SU-DHL-6 (cell line): Measurements from ENCODE around the gene PRDM5.

Source experiments
- H2AFZ ChIP-seq: fragments of 200-600 bp; sonication (generic); 2 replicates; pipeline ENCODE4 v1.6.1; 2014; ENCODE audit warnings: low read depth, mild to moderate bottlenecking, moderate library complexity, mixed read lengths, antibody characterized with exemption, low read length; ENCODE audit not compliant: severe bottlenecking
- H3F3A ChIP-seq: fragments of 200-600 bp; shearing (Covaris generic); 2 replicates; pipeline ENCODE4 v1.6.0; 2016; ENCODE audit warnings: antibody characterized with exemption, mild to moderate bottlenecking; ENCODE audit not compliant: insufficient read depth
- H3K27ac ChIP-seq: fragments of 200-600 bp; sonication (generic); 2 replicates; pipeline ENCODE4 v1.5.1; 2016; ENCODE audit warnings: low read depth, mild to moderate bottlenecking, low read length, moderate library complexity, mixed read lengths
- H3K27me3 ChIP-seq: fragments of 200-600 bp; sonication (generic), shearing (Covaris generic); 2 replicates; pipeline ENCODE4 v1.6.0; 2014; ENCODE audit warnings: mild to moderate bottlenecking, low read length
- H3K36me3 ChIP-seq: fragments of 200-600 bp; sonication (generic); 2 replicates; pipeline ENCODE4 v1.6.1; 2014; ENCODE audit warnings: mild to moderate bottlenecking, low read length, mixed read lengths
- H3K4me2 ChIP-seq: fragments of 300-600, 200-600 bp; shearing (Covaris generic), sonication (generic); 2 replicates; pipeline ENCODE4 v1.6.0; 2014; ENCODE audit warnings: low read length, low read depth, mild to moderate bottlenecking; ENCODE audit not compliant: poor library complexity, severe bottlenecking
- H3K4me3 ChIP-seq: fragments of 200-600 bp; sonication (generic); 2 replicates; pipeline ENCODE4 v1.5.1; 2014; ENCODE audit warnings: antibody characterized with exemption, low read length, mild to moderate bottlenecking, mixed read lengths; ENCODE audit not compliant: insufficient read depth, poor library complexity, severe bottlenecking
- H3K79me2 ChIP-seq: fragments of 200-600 bp; sonication (generic); 2 replicates; pipeline ENCODE4 v1.6.1; 2014; ENCODE audit warnings: mild to moderate bottlenecking, low read length, moderate library complexity; ENCODE audit not compliant: insufficient read depth
- H3K9ac ChIP-seq: fragments of 200-600 bp; sonication (generic); 2 replicates; pipeline ENCODE4 v1.7.0; 2014; ENCODE audit warnings: mild to moderate bottlenecking, low read length
- H3K9me2 ChIP-seq: fragments of 200-600 bp; sonication (generic); replicated peaks from 2 replicates; pipeline ENCODE4 v1.6.1; 2014; ENCODE audit warnings: low read length; ENCODE audit not compliant: insufficient read depth
- H3K9me3 ChIP-seq: fragments of 200-600 bp; sonication (generic); 2 replicates; pipeline ENCODE4 v1.6.1; 2014; ENCODE audit warnings: low read length, mixed read lengths; ENCODE audit not compliant: insufficient read depth
- H4K20me1 ChIP-seq: fragments of 200-600 bp; sonication (generic); 2 replicates; pipeline ENCODE4 v1.6.1; 2014; ENCODE audit warnings: low read depth, mild to moderate bottlenecking, antibody characterized with exemption, low read length, moderate library complexity, mixed read lengths
- EZH2phosphoT487 ChIP-seq: fragments of 200-600 bp; sonication (generic), shearing (Covaris generic); conservative IDR thresholded peaks from 2 replicates; pipeline ENCODE4 v1.6.1; 2018; ENCODE audit warnings: mild to moderate bottlenecking, antibody characterized with exemption, low read length, moderate library complexity, mixed read lengths
- TF ChIP-seq, protein P1 (sequence below): fragments of 200-600 bp; sonication (generic); IDR thresholded peaks from one replicate; pipeline ENCODE4 v1.5.1; 2017; ENCODE audit warnings: antibody characterized with exemption, mild to moderate bottlenecking, low read length, moderate library complexity; ENCODE audit not compliant: insufficient read depth, poor library complexity, severe bottlenecking

The PRDM5 gene

DNA sequence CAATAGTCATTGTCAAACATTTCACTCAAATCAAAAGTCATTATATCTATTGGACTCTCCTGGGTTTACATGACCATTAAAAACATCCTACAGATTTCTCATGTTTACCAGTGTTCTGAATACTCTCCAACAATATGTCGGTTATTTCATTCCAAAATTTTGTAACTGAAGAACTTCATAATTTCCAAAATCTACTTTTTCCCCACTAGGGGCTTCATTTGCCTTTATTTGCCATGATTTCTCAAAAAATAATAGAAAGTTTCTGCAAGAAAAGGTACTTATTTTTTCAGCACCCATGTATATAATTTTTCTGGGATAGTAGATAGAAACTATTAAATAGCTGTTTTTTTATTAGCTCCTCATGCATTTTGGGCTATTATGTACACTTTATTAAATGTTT is 49.0 kb downstream of the PRDM5 start:
- Histone ChIP-seq H3K9me2 (no peaks in the 10 kb centered on the region), H3K4me3 (no peak overlapping the region), H3K36me3 (no peaks in the 10 kb centered on the region), H2AFZ (no peak overlapping the region), H3K27ac (no peak overlapping the region), H3K9me3 (no peaks in the 10 kb centered on the region), H3F3A (no peaks in the 10 kb centered on the region), H3K27me3 (no peaks in the 10 kb centered on the region), H4K20me1 (no peaks in the 10 kb centered on the region), H3K79me2 (no peaks in the 10 kb centered on the region), H3K9ac (no peak overlapping the region), H3K4me2 (no peak overlapping the region)
- TF ChIP-seq, protein P1, sequence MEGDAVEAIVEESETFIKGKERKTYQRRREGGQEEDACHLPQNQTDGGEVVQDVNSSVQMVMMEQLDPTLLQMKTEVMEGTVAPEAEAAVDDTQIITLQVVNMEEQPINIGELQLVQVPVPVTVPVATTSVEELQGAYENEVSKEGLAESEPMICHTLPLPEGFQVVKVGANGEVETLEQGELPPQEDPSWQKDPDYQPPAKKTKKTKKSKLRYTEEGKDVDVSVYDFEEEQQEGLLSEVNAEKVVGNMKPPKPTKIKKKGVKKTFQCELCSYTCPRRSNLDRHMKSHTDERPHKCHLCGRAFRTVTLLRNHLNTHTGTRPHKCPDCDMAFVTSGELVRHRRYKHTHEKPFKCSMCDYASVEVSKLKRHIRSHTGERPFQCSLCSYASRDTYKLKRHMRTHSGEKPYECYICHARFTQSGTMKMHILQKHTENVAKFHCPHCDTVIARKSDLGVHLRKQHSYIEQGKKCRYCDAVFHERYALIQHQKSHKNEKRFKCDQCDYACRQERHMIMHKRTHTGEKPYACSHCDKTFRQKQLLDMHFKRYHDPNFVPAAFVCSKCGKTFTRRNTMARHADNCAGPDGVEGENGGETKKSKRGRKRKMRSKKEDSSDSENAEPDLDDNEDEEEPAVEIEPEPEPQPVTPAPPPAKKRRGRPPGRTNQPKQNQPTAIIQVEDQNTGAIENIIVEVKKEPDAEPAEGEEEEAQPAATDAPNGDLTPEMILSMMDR: no peak
- no peak for TF ChIP-seq EZH2phosphoT487

DNA sequence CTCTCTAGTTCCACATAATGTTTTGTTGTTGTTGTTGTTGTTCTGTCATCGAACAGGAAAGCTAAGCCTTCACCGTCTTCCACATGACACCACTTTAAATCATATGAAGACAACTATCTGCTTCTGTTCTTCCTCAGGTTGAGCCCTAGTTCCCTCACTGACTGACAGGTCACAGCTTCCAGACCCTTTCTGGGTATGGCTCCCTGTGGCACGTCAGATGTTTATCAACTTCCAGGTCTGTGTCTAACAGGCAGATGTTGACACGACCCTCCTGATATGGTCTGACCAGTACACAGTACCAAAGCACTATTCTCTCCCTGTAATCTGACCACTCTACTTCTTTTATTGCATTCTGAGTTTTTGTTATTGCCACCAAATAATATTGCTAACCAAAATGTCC is 51.4 kb downstream of the PRDM5 start:
- H3K9me2 ChIP-seq: no peaks in the 10 kb centered on the region
- H3K36me3 ChIP-seq: no peaks in the 10 kb centered on the region
- H3K9ac ChIP-seq: no peak overlapping the region
- no peak overlapping the region for H3K27ac ChIP-seq
- no peaks in the 10 kb centered on the region for H4K20me1 ChIP-seq
- no peaks in the 10 kb centered on the region for H3K9me3 ChIP-seq
- no peak overlapping the region for H2AFZ ChIP-seq
- TF ChIP-seq, protein P1: no peak
- no peak for TF ChIP-seq EZH2phosphoT487
- H3F3A ChIP-seq: no peaks in the 10 kb centered on the region
- no peaks in the 10 kb centered on the region for H3K79me2 ChIP-seq
- no peak overlapping the region for H3K4me2 ChIP-seq
- H3K4me3 ChIP-seq: no peak overlapping the region
- H3K27me3 ChIP-seq: no peaks in the 10 kb centered on the region

DNA sequence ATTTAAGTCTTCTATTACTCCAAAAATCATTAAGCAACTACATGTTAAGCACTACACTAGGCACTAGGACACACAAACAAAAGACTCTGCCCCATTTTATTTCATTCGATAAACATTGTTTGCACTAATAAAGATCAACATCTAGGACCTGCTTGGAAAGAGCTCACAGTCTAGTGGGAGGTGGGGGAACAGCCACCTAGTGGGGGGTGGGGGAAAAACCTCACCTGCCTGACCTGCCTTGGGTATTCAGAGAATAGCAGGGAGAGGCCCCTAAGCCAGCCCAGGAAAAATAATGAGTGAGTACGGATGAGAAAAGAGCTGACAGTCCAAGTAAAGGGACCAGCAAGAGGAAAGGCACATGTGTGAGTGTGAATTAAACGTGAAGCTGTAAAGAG is 52.2 kb downstream of the PRDM5 start:
- H3K9me2 ChIP-seq: no peaks in the 10 kb centered on the region
- H3K9me3 ChIP-seq: no peaks in the 10 kb centered on the region
- no peaks in the 10 kb centered on the region for H3K27me3 ChIP-seq
- H3K79me2 ChIP-seq: no peaks in the 10 kb centered on the region
- no peaks in the 10 kb centered on the region for H3F3A ChIP-seq
- no peak overlapping the region for H3K9ac ChIP-seq
- H3K4me3 ChIP-seq: no peak overlapping the region
- no peak overlapping the region for H2AFZ ChIP-seq
- no peak overlapping the region for H3K27ac ChIP-seq
- H3K4me2 ChIP-seq: no peak overlapping the region
- TF ChIP-seq EZH2phosphoT487: no peak
- TF ChIP-seq, protein P1: no peak
- no peaks in the 10 kb centered on the region for H4K20me1 ChIP-seq
- H3K36me3 ChIP-seq: no peaks in the 10 kb centered on the region
